ENCODE measurements around the gene ICAM4.
A peak's percentile ranks its signal among the peaks of the same experiment; 100 is the strongest.
"Not testable (repeated sequence)": the region's sequence is repeated elsewhere in the genome, so short reads cannot be mapped to it uniquely, and the experiment has no call there.

ICAM4 gene

GRCh38 chr19:10320602-10321416, 34.1 kb downstream of the ICAM4 start:
- no peak for ATAC-seq

DNA sequence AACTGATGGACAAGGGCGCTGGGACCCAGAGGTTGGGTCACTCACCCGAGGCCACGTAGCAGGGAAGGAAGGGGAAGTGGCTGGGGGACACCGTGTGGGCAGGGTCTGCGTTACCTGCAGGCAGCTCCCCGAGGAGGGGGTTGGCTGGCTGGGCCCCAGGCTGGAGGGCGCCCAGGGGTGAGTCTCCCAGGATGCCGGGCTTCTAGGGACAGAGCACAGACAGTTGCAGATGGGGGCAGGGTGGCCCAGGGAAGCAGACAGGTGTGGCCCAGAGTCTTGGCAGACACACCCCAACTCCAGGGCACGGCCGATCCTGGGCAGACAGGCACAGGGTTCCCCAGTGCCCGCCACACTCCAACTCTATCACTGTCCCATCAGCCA, 34.7 kb downstream of the ICAM4 start:
- peak in 1 of 2 donors; percentile 5 for ATAC-seq

DNA sequence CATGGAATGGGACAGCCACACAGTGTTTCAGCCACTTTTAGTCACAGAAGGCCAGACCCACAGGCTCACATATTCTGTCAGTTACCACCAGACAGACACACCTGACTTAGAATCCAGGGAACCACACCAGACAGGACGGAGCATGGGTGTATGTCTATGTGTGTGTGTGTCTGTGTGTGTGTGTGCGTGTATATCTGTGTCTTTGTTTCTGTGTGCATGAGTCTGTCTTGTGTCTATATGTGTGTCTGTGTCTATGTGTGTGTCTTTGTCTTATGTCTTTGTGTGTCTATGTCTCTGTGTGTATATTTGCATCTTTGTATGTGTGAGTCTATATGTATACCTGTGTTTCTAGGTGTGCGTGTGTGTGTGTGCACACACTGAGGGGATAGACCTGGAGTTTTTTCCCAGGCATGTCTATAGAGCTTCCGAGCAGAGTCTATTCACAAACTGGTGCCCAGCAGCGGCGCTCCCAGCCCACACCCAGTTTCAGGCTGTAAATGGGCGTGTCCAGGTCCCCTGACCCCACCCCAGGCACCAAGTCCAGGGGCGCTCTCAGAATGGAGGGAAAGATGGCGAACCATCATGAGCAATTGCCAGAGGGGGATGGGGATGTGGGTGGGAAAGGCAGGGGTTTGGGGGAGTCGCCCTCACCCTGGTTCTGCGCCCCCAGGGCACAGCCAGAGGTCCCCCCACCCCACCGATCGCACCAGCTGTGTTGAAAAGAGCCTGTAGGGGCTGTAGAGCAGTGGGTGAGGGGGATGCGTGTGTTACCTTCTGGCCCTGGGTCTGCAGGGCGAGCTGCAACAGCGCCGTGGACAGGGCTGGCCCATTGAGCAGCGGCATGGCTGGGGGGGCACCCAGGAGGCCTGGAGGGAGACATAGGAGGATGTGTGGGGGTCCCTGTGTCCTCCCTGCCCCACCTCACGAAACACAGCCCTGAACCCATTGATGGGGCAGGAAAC, 35.4 kb downstream of the ICAM4 start:
- no peak for ATAC-seq

DNA sequence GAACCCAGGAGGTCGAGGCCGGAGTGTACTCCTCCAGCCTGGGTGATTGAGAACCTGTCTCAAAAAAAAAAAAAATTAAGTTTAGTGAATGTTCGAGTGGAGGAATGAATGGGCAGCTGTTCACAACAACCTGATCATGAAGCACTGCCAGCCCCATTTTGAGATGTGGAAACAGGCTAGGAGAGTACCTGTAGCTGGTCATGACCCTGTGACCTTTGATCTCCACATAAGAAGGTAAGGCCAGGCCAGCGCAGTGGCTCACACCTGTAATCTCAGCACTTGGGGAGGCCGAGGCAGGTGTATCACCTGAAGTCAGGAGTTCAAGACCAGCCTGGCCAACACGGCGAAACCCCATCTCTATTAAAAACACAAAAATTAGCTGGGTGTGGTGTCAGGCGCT, 39.0 kb downstream of the ICAM4 start:
- ATAC-seq, result no peak

GRCh38 chr19:10327793-10328192, 41.0 kb downstream of the ICAM4 start:
- ATAC-seq, result no peak

DNA sequence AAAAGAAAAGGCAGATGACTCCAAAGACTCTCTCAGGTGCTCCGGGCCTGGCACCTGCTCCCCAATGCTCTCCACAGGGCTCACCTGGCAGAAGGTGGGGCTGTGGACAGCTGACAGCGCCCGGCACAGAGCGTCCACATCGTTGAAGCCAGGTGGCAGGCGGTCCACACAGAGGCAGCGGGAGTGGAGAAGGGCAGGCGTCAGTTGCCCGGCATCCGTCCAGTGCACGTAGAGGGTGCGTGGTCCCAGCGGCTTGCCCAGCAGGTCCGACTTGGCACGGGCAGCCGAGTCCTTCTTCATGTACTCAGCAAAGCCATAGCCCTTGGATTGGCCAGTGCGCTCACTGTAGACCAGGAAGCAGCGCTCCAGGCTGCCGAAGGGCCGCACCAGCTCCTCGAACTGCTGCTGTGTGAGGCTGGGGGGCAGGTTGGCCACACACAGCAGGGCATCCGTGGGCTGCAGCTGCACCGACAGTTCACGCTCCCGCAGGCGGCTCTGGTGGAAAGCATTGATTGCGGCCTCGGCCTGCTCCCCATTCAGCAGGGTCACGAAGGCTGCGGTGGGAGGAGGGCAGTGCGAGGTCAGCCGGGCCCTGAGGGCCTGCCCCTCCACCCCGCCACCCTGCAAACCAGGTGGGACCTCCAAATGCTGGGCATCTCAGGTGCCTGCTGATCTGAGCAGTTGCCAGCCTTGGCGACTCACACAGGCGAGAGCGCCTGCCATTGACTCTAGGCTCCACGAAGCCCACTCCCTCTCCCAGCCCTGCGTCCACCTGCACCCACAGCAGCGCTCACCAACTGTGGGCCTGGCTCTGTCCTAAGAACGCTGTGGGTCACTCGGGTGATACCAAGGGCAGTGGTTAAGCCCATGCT, 42.0 kb downstream of the ICAM4 start:
- no peak for ATAC-seq

- ATAC-seq, result no peak
These were observed 42.8 kb downstream of the ICAM4 start for GRCh38 chr19:10329555-10329954.

DNA sequence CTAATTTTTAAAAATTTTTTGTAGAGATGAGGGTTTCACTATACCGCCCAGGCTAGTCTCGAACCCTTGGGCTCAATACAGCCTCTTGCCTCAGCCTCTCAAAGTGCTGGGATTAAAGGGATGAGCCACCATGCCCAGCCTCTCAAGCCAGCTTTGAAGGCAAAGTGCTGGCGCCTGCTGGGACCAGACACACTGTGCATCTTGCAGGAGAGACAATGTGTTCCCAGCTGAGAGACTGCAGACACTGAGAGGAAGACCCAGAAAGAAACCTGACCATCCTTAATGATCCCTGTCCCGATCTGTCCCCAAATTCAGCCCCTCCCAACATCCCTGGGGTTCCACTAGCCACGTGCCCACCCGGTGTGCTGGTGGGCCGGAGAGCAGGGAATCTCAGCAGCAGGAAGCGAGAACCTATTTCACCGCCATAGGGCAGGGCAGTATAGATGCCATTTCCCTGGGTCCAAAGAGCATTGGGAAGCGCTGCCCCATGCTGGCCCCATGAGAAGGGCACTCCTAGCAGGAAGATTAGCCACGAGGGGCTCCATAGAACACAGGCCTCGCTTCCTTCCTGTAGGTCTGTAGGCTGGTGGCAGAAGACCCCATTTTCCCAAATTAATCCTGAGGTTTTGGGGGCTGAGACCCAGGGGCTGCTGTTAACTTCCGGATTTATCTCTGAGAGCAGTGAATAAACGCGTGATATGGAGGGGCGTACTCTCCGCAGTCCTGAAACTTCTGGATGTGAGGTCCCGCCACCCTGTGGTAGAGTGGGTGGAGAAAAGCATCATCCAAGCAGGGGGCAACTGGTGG, 45.6 kb downstream of the ICAM4 start:
- ATAC-seq, result no peak

- peak; percentile 94 to 95 for ATAC-seq
These were observed 46.4 kb downstream of the ICAM4 start, which contains the start of gene RAVER1 for GRCh38 chr19:10332965-10333757. Gene RAVER1, minus strand, starts transcription at chr19:10333529. Its CDS starts 22 bp downstream, at chr19:10333507.

GRCh38 chr19:10333758-10334587, 47.2 kb downstream of the ICAM4 start:
- peak; percentile 0 to 1 for ATAC-seq

DNA sequence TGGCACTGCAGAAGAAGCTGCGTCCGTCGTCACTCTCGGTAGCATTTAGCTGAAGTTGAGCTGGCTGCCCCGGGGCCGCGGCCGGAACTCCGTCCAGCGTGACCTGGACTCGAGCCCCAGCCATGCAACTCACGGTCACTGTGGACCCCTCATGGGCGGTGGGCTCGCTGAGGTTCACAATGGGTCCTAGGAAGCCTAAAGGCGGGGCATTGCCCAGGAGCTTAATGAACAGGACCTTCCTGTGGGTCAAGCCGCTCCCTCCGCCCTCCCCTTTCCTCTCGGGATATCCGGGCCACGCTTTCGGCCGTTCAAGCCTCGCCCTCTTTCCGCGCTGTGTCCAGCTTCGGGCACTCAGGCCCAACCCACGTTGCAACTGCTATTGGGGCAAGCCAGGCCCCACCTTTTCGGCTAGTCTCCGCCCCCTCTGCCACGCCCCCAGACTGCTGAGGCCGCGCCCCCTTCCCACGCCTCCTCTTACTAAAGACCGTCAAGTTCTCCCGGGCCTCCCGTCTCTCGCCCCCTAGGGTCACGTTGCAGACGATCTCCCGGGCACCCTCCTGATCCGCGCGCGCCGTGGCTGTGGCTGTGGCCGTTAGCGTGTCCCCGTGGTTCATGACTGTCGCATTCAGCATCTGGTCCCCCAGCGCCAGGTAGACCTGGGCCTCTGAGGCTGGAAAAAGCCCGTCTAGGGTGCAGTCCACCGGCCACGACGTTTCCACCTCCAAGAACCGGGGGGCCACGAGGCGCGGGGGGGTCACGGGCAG, 48.0 kb downstream of the ICAM4 start:
- no peak for ATAC-seq

- ATAC-seq, result no peak
These were observed 48.7 kb downstream of the ICAM4 start for GRCh38 chr19:10335352-10335985.

DNA sequence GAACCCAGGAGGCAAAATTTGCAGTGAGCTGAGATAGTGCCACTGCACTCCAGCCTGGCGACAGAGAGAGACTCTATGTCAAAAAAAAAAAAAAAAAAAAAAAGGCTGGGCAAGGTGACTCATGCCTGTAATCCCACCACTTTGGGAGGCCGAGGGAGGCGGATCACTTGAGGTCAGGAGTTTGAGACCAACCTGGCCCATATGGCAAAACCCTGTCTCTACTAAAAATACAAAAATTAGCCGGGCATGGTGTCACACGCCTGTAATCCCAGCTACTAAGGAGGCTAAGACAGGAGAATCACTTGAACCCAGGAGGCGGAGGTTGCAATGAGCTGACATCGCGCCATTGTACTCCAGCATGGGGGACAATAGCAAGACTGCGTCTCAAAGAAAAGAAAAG, 50.0 kb downstream of the ICAM4 start:
- ATAC-seq, result not testable (repeated sequence)
